ENCODE data around the gene PDGFC. TPM values are rescaled to one million over a fixed set of nuclear protein-coding genes. Genes with fewer than 3 reads are reported as not detected.

PDGFC gene
- total and polyA plus RNA-seq, 2 of the 13 experiments (the other 11 are each of a cell fraction or from before 2014, with no cell fraction given) = 4.6 to 9.1 TPM

DNA sequence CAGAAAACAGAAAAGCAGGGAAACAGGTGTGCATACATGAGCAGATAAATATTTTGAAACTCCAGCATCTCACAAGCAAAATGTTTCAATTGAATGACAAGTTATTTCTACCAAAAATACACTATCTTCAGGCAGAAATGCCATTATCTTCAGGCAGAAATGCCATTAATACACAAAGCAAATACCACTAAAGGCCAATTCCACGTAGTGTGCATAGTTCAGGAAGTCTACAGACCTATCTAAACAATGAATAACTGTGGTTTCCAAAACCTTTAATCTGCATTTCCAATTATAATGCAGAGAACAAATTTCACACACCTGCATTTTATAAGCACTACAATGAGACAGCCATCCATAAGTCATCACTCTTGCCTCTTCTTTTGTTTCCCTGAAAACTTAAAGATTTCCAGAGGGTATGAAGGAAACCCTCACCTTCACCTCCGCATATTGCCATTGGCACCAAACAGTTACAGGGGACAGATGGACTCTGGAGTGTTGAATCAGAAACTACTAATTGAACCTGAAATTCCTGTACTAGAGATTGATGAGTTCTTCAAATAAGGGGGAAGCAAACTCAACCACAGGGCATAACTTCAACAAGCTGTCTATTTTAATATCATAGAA is 179.0 kb downstream of the PDGFC start (continued):
- TF ChIP-seq PCBP1 (IDR thresholded peaks at IDR 0.05; ENCODE audit: borderline replicate concordance, low read depth, low read length) = no peak
- TF ChIP-seq MLLT10 (CRISPR knock-in tag; IDR thresholded peaks at IDR 0.05) = no peak
- TF ChIP-seq, protein P1, sequence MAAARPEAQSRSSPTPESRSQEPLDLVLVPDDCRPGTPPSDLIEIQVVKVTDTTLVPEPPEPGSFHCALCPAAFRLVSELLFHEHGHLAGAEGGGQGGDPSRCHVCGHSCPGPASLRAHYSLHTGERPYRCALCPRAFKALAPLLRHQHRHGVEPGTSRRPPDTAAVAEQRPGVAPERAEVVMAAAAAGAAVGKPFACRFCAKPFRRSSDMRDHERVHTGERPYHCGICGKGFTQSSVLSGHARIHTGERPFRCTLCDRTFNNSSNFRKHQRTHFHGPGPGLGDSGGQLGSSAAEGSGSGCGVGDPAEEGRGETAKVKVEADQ (CRISPR knock-in tag; IDR thresholded peaks at IDR 0.05; ENCODE audit: borderline replicate concordance) = no peak
- TF ChIP-seq MED13 (CRISPR knock-in tag; IDR thresholded peaks at IDR 0.05) = no peak
- TF ChIP-seq POLR2AphosphoS5 (IDR thresholded peaks at IDR 0.05; ENCODE audit: low read depth, low read length) = no peak
- TF ChIP-seq, protein P2, sequence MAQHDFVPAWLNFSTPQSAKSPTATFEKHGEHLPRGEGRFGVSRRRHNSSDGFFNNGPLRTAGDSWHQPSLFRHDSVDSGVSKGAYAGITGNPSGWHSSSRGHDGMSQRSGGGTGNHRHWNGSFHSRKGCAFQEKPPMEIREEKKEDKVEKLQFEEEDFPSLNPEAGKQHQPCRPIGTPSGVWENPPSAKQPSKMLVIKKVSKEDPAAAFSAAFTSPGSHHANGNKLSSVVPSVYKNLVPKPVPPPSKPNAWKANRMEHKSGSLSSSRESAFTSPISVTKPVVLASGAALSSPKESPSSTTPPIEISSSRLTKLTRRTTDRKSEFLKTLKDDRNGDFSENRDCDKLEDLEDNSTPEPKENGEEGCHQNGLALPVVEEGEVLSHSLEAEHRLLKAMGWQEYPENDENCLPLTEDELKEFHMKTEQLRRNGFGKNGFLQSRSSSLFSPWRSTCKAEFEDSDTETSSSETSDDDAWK (CRISPR knock-in tag; IDR thresholded peaks at IDR 0.05) = no peak
- TF ChIP-seq DR1 (CRISPR knock-in tag; IDR thresholded peaks at IDR 0.05) = no peak
- no peak for TF ChIP-seq ZNF672 (CRISPR knock-in tag; IDR thresholded peaks at IDR 0.05)
- no peak for TF ChIP-seq SRY (CRISPR knock-in tag; IDR thresholded peaks at IDR 0.05)
- no peak for TF ChIP-seq ZNF790 (CRISPR knock-in tag; IDR thresholded peaks at IDR 0.05; ENCODE audit: borderline replicate concordance)
- TF ChIP-seq SKI (IDR thresholded peaks at IDR 0.05; ENCODE audit: partially characterized antibody) = no peak
- TF ChIP-seq ZFP36 (IDR thresholded peaks at IDR 0.05; ENCODE audit: borderline replicate concordance, low read depth, low read length, partially characterized antibody) = no peak
- TF ChIP-seq EZH2 (conservative IDR thresholded peaks at IDR 0.05; ENCODE audit: low read depth, low read length) = no peak
- TF ChIP-seq ZBTB38 (CRISPR knock-in tag; IDR thresholded peaks at IDR 0.05) = no peak
- TF ChIP-seq ETV5 (CRISPR knock-in tag; IDR thresholded peaks at IDR 0.05; ENCODE audit: borderline replicate concordance) = peak; percentile 29; the same call in 1 of the 2 replicates
- no peak for TF ChIP-seq FOXK1 (CRISPR knock-in tag; IDR thresholded peaks at IDR 0.05; ENCODE audit: borderline replicate concordance, low read depth)
- TF ChIP-seq ZBTB7B (CRISPR knock-in tag; IDR thresholded peaks at IDR 0.05) = no peak
- TF ChIP-seq RBM22 (optimal IDR thresholded peaks at IDR 0.05; ENCODE audit: low read length) = no peak
- no peak for TF ChIP-seq FOXP1 (IDR thresholded peaks at IDR 0.05)
- peak; percentile 2; the same call in 1 of the 2 replicates for TF ChIP-seq FOXP1 (CRISPR knock-in tag; IDR thresholded peaks at IDR 0.05)
- TF ChIP-seq ZNF891 (CRISPR knock-in tag; IDR thresholded peaks at IDR 0.05) = no peak
- TF ChIP-seq ZNF552 (CRISPR knock-in tag; IDR thresholded peaks at IDR 0.05; ENCODE audit: borderline replicate concordance) = no peak
- no peak for TF ChIP-seq ONECUT2 (CRISPR knock-in tag; IDR thresholded peaks at IDR 0.05)
- TF ChIP-seq ZFP82 (CRISPR knock-in tag; IDR thresholded peaks at IDR 0.05; ENCODE audit: borderline replicate concordance) = no peak
- no peak for TF ChIP-seq THYN1 (CRISPR knock-in tag; IDR thresholded peaks at IDR 0.05; ENCODE audit: borderline replicate concordance, low read depth)
- no peak for TF ChIP-seq TSC22D2 (CRISPR knock-in tag; IDR thresholded peaks at IDR 0.05; ENCODE audit: borderline replicate concordance)
- no peak for TF ChIP-seq NFKBIZ (CRISPR knock-in tag; IDR thresholded peaks at IDR 0.05)
- no peak for TF ChIP-seq STAT5B (CRISPR knock-in tag; IDR thresholded peaks at IDR 0.05)
- 0 out of 2 replicates have a peak, but pooled peaks have one; percentile 27 for TF ChIP-seq KAT8 (CRISPR knock-in tag; IDR thresholded peaks at IDR 0.05)
- TF ChIP-seq ZNF644 (CRISPR knock-in tag; IDR thresholded peaks at IDR 0.05; ENCODE audit: low read depth) = no peak
- no peak for TF ChIP-seq SUZ12 (IDR thresholded peaks at IDR 0.05; ENCODE audit: low read depth, low read length)

Measured in HepG2 (cell line).